SJCRH30 (cell line): ENCODE data around the gene PRLR. TPM values are rescaled to one million over a fixed set of nuclear protein-coding genes. Genes with fewer than 3 reads are reported as not detected.

Experiments
- DNase-seq, 2 experiments: peaks; one replicate each; pipeline ENCODE4 v3.0.0-alpha.2; 2015 to 2020
- H3K27ac ChIP-seq: fragments of 250-450 bp; sonication (Bioruptor Pico); 2 replicates; pipeline ENCODE4 v1.5.1; 2020; ENCODE audit warnings: mild to moderate bottlenecking, moderate library complexity
- H3K27me3 ChIP-seq: fragments of 250-450 bp; sonication (Bioruptor Pico); 2 replicates; pipeline ENCODE4 v1.5.1; 2020; ENCODE audit warnings: mild to moderate bottlenecking, moderate library complexity
- H3K36me3 ChIP-seq: fragments of 250-450 bp; sonication (Bioruptor Pico); 2 replicates; pipeline ENCODE4 v1.5.1; 2020; ENCODE audit warnings: mild to moderate bottlenecking, moderate library complexity
- H3K4me1 ChIP-seq: fragments of 250-450 bp; sonication (Bioruptor Pico); 2 replicates; pipeline ENCODE4 v1.5.1; 2020; ENCODE audit warnings: mild to moderate bottlenecking, moderate library complexity
- H3K4me3 ChIP-seq: fragments of 250-450 bp; sonication (Bioruptor Pico); 2 replicates; pipeline ENCODE4 v1.5.1; 2020; ENCODE audit warnings: mild to moderate bottlenecking, moderate library complexity
- H3K9me3 ChIP-seq: fragments of 250-450 bp; sonication (Bioruptor Pico); replicated peaks from 2 replicates; pipeline ENCODE4 v1.5.1; 2020; ENCODE audit warnings: mild to moderate bottlenecking, moderate library complexity
- total RNA-seq: library from RNA; depleted of rRNA; stranded (reverse); fragments of >200 nt; shearing (Covaris generic); gene quantifications from 2 replicates; pipeline ENCODE4 v1.2.3, GENCODE V29; 2014

The PRLR gene
- total RNA-seq, 1 experiment from 2014 or later: not detected

DNA sequence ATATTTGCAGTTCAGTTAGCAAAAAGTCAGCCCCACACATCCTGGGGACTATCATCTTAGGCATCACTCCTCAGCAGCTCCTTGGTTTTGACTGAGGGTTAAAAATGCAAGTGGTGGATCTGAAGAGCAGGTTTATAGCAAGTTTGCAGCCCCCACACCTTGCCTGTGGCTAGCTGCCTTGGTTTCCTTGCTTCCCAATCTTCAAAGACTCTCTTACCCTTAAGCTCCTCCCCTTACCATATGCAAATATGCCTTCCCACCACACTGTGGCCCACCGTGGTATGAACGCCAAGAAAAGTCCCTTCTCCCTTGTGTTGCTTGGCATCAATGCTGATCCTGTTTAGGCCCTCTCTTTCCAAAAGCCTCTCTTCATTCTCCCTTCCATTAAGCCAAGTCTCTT is 137.6 kb downstream of the PRLR start:
- no peak overlapping the region for H3K4me3 ChIP-seq
- H3K4me1 ChIP-seq: no peaks in the 10 kb centered on the region
- no peaks in the 10 kb centered on the region for H3K36me3 ChIP-seq
- H3K9me3 ChIP-seq: no peaks in the 10 kb centered on the region
- H3K27ac ChIP-seq: no peak overlapping the region
- DNase-seq: no peak
- no peaks in the 10 kb centered on the region; the same call in 1 of the 2 replicates for H3K27me3 ChIP-seq

DNA sequence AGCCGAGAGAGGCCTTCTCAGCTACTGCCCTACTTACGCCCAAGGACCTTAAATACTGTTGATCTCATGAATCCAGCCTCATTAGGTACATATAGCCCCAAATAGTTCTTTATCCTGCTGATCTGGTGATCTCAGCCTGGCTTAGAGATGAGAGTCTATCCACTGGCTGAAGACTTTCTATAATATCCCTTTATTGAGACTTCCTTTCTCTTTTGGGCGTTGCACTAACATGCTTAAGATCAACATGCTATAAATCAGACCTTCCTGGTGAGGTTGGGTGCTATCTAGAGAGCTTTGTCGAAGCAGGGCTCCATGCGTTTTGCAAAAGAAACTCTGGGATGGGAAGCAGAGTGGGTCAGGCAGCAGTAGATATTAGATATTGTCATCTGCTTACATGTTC is 138.6 kb downstream of the PRLR start:
- DNase-seq: no peak
- no peak overlapping the region for H3K27ac ChIP-seq
- no peaks in the 10 kb centered on the region; the same call in 1 of the 2 replicates for H3K27me3 ChIP-seq
- H3K36me3 ChIP-seq: no peaks in the 10 kb centered on the region
- no peak overlapping the region for H3K4me3 ChIP-seq
- H3K9me3 ChIP-seq: no peaks in the 10 kb centered on the region
- H3K4me1 ChIP-seq: no peaks in the 10 kb centered on the region

DNA sequence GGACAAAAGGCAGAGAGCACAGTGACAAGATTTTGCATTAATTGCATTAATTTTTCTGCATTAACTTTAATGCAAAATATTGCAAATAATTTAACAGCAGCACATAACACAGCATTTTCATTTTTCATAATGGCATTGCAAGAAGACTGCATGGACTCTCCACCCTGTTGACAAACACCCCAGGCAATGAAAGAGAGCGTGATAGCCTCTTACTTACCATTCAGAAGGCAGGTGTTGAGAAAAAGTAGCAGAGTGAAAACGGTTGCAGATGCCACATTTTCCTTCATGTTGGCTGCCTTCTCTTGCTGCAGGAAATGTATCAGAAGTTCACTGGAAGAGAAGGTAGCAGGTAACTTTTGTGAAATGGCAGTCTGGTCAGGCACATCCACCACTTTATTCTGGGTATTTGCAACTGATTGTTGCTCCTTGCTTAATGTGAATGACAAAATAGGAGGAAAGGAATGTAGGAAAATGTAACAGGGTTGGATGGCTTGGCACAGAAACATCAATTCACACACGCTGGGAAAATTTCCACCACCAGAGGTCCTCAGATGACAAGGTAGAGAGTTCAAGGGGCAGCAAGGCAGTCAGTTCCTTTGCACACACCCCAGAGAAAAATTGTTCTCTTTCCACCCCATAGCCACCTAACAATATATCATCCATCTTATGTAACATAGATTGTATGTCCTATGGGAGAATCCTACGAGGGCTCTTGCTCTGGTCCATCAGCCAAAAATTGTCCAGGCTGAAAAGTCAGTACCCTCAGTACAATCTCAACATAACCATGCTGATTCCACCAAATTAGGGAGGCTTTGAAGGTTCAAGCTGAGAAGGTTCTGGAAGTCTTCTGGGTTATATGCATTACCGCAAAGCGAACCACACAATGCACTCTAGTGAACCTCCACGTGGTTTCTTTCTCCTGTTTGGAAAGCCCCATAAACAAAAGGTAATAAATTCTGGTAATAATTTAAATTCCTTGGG is 140.7 kb downstream of the PRLR start:
- Histone ChIP-seq H3K27me3 (no peaks in the 10 kb centered on the region), H3K4me1 (no peaks in the 10 kb centered on the region), H3K36me3 (no peaks in the 10 kb centered on the region), H3K9me3 (no peaks in the 10 kb centered on the region; the same call in 1 of the 2 replicates), H3K4me3 (no peak overlapping the region), H3K27ac (no peak overlapping the region)
- DNase-seq: peak; percentile 49 to 77

DNA sequence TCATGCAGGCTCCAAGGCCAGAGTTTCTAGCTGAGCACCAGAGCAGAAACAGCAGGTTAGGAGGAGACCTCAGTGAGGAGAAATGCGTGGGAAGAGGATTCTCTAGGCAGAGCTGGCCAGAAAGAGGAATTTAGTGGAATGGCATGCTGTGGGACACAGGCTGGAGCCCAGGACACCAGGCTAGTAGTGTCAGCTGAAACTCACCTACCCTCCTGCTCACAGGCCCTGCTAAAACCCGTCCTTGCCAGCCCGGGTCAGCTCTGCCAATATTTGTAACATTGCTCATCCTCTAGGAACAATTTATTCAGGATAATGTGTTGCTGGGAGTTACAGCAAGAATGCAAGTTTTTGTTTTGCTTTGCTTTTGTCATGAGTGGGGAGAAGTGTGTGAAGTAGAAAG is 142.3 kb downstream of the PRLR start:
- H3K27ac ChIP-seq: no peak overlapping the region
- H3K27me3 ChIP-seq: no peaks in the 10 kb centered on the region
- no peak overlapping the region for H3K4me3 ChIP-seq
- no peaks in the 10 kb centered on the region for H3K4me1 ChIP-seq
- no peaks in the 10 kb centered on the region; the same call in 1 of the 2 replicates for H3K9me3 ChIP-seq
- DNase-seq: no peak
- H3K36me3 ChIP-seq: no peaks in the 10 kb centered on the region

DNA sequence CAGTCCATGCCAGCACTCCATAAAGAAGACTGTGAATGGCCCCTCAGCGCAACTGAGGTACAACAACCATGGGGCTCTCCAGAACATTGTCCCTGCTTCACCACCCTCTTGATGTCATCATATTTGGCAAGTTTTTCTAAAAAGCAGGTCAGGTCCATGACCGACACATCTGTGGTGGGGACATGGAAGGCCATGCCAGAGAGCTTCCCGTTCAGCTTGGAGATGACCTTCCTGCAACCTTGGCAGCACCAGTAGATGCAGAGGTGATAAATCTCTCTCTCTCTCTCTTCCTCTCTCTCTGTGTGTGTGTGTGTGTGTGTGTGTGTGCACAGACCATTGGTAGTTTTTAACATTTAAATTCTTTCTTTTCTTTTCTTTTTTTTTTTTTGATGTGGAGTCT is 147.1 kb downstream of the PRLR start:
- no peaks in the 10 kb centered on the region for H3K36me3 ChIP-seq
- no peak for DNase-seq
- no peak overlapping the region for H3K4me3 ChIP-seq
- no peaks in the 10 kb centered on the region; the same call in 1 of the 2 replicates for H3K9me3 ChIP-seq
- H3K27me3 ChIP-seq: no peaks in the 10 kb centered on the region; the same call in 1 of the 2 replicates
- no peak overlapping the region for H3K27ac ChIP-seq
- no peaks in the 10 kb centered on the region for H3K4me1 ChIP-seq

DNA sequence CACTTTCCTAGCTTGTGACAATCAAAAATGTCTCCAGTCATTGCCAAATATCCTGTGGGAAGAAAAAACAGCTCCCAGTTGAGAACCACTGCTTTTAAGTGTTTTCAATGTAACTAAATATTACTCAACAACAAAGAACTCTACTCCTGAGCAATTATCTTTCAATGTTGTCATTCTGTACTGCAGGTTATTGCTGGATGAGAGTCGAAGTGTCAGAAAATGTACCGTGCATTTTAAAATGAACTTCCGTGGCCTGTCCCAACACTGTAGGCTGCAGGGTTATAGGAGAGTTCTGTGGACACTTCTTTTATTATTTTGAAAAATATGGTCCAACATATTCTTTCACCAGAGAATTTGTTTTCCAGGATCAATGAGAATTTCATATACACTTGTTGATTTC is 147.8 kb downstream of the PRLR start:
- H3K9me3 ChIP-seq: no peaks in the 10 kb centered on the region; the same call in 1 of the 2 replicates
- H3K4me1 ChIP-seq: no peaks in the 10 kb centered on the region
- no peaks in the 10 kb centered on the region; the same call in 1 of the 2 replicates for H3K27me3 ChIP-seq
- no peak overlapping the region for H3K4me3 ChIP-seq
- no peak overlapping the region for H3K27ac ChIP-seq
- no peak for DNase-seq
- no peaks in the 10 kb centered on the region for H3K36me3 ChIP-seq

DNA sequence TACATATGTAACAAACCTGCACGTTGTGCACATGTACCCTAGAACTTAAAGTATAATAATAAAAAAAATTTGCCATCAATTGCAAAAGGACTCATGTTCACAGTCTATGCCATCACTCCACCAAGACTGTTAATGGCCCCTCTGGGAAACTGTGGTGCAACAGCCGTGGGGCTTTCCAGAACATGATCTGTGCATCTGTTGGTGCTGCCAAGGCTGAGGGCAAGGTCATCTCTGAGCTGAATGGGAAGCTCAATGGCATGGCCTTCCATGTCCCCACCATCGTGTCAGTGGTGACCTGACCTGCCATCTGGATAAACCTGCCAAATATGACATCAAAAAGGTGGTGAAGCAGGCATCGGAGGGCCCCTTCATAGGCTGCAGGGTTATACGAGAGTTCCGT is 149.2 kb downstream of the PRLR start:
- Histone ChIP-seq H3K9me3 (no peaks in the 10 kb centered on the region; the same call in 1 of the 2 replicates), H3K36me3 (no peaks in the 10 kb centered on the region), H3K4me1 (no peaks in the 10 kb centered on the region), H3K27me3 (no peaks in the 10 kb centered on the region; the same call in 1 of the 2 replicates), H3K27ac (no peak overlapping the region), H3K4me3 (no peak overlapping the region)
- no peak for DNase-seq

DNA sequence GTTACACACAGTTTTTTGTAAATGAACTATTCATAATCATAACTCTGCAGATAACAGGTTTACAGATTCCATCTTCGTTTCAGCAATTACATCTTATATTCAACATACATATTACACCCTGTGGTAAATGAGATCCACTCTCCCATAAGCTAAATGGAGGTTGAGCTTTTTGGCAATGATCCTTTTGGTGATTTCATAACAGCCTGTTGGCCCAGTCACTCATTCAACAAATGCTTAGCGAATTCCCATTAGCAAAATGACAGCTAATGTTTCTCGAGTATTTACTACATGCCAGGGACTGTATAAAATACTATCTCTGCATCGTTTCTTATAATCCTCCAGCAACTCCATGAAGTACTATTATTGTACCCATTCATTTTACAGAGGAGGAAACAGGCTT is 157.1 kb downstream of the PRLR start:
- Histone ChIP-seq H3K4me1 (peaks cover 3% of the 10 kb centered on the region; the same call in 1 of the 2 replicates), H3K36me3 (no peaks in the 10 kb centered on the region), H3K9me3 (no peaks in the 10 kb centered on the region), H3K27ac (no peak overlapping the region), H3K4me3 (no peak overlapping the region), H3K27me3 (no peaks in the 10 kb centered on the region)
- DNase-seq: no peak

DNA sequence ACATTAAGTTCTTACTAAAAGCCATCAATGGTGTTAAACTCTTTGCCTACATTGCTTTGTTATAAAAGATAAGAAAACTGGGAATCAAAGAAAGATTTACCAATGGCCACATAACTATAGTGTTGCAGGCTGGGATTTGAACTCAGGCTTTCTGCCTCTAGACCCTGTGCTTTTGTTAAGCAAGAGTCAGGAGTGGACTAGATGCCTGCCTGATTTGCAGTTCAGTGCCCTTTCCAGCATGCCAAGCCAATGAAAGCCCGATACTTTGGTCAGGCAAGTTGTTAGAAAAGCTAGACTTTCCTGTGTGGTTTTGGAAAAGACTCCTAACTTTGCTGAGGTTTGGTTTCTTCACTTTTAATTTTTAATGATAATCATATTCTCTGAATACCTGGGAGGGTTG is 161.1 kb downstream of the PRLR start:
- Histone ChIP-seq H3K4me1 (peaks cover 3% of the 10 kb centered on the region; the same call in 1 of the 2 replicates), H3K4me3 (no peak overlapping the region), H3K36me3 (no peaks in the 10 kb centered on the region), H3K9me3 (no peaks in the 10 kb centered on the region), H3K27me3 (peaks cover under 1% of the 10 kb centered on the region; the same call in 1 of the 2 replicates), H3K27ac (no peak overlapping the region)
- DNase-seq: no peak

DNA sequence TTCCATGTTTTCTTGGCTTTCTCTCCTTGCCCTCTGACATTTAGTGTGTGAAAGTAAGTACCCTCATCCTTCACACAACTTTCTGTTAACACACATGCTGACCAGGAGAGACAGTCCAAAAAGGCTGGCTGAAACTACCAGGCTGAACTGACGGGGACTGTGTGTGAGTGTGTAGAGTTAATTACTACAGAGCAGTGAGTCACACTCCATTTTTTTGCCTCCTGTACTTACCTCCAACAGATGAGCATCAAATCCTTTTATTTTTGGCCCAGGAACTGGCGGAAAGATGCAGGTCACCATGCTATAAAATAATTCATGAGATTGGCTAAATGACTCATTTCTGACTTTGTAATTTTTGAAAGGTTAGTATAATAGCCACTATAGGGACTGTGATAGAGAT is 162.3 kb downstream of the PRLR start:
- Histone ChIP-seq H3K36me3 (no peaks in the 10 kb centered on the region), H3K27me3 (peaks cover 2% of the 10 kb centered on the region; the same call in 1 of the 2 replicates), H3K4me1 (peaks cover under 1% of the 10 kb centered on the region; the same call in 1 of the 2 replicates), H3K27ac (no peak overlapping the region), H3K4me3 (no peak overlapping the region), H3K9me3 (no peaks in the 10 kb centered on the region)
- no peak for DNase-seq

DNA sequence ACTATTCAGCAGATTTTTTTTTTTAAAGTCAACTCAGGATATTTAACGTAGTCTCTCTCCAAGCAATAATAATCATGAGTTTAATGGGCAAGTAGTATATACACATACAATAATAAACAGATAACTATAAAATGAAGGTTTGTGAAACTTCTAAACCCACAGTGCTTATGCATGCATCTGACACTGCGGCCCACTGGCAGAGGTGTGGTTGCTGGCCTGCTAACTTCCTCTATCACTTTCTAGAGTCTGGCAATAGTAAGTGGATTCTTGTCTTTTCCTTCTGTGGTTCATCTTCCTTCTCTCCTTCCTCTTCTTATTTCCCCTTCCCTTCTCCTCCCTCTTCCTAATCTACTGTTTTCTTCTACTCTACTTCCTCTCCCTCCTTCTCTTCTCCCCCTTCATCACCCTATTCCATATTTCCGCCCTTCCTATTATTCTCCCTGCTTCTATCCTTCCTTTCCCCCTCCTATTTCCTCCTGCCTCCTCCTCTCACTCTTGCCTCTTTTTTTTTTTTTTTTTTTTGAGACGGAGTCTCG is 164.0 kb downstream of the PRLR start:
- no peak overlapping the region for H3K4me3 ChIP-seq
- DNase-seq: no peak

DNA sequence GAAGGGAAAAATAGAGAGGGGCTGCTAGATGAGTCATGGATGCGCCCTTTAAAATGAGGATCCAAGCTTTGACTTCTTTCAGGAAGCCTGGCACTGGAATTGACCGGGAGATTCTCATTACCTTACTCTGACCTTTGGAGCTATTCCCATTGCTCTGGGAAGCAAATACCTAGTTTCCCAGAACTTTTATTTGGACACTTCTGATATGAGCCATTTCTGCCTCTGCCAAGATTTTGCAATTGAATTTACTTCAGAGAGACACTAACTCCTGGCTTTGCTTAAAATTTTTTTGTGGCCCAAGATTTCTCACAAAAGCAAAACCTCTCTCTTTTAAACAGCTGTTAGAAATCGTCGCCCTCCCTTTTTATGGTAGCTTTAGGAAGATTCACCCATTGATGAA is 166.9 kb downstream of the PRLR start:
- no peaks in the 10 kb centered on the region for H3K36me3 ChIP-seq
- peaks cover 2% of the 10 kb centered on the region; the same call in 1 of the 2 replicates for H3K27me3 ChIP-seq
- H3K4me1 ChIP-seq: peaks cover 7% of the 10 kb centered on the region
- H3K4me3 ChIP-seq: no peak overlapping the region
- no peaks in the 10 kb centered on the region for H3K9me3 ChIP-seq
- no peak overlapping the region for H3K27ac ChIP-seq
- no peak for DNase-seq

More for the DNA sequence above, 164.0 kb downstream of the PRLR start:
- H3K36me3 ChIP-seq: no peaks in the 10 kb centered on the region
- H3K9me3 ChIP-seq: no peaks in the 10 kb centered on the region
- H3K4me1 ChIP-seq: peaks cover 7% of the 10 kb centered on the region
- H3K27ac ChIP-seq: no peak overlapping the region
- H3K27me3 ChIP-seq: peaks cover 2% of the 10 kb centered on the region; the same call in 1 of the 2 replicates

DNA sequence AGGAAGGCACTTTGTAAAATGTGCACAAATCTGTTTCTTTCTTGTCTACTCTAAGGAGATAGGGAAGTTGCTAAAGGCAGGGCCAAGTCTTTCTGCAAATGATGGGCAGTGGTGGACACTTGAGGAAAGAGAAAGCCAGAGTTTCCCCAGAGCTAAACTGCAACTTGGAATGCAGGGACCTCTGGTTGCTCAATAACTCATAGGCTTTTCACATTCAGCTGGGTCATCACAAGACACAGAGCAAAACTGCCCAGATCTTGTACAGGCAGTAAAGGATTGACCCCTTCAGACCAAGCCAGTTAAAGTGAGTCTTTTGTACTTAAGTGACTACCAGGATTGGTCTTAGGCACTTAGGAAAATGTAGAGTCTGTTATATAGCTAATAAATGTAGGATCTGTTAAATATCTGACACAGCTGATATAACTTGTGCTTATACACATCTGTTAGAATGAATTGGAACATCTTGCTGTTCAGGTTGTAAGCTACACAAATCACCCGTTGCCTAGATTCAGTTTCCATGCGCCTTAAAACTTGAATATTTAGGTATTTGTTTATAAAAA is 169.0 kb downstream of the PRLR start:
- Histone ChIP-seq H3K9me3 (no peaks in the 10 kb centered on the region), H3K27ac (no peak overlapping the region), H3K27me3 (peaks cover 2% of the 10 kb centered on the region; the same call in 1 of the 2 replicates), H3K4me3 (no peak overlapping the region), H3K36me3 (no peaks in the 10 kb centered on the region), H3K4me1 (peaks cover 7% of the 10 kb centered on the region)
- no peak for DNase-seq

DNA sequence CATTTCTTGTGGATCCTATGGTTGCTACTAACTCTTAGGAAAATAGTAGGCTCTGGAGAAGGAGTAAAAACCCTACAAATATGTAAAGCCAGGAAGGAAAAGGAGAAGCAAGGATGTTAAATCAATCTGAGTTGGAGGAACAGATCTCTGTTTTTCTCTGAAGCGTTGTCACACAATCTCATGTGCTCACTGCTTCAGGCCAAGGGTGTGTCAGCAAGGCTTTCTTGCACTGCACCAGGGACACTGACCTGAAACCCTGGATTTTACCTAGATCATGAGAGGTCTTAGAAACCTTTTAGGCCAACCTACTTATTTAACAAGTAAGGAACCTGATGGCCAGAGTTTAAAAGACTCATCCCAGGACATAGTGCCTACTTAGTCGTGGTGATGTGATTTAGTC is 170.1 kb downstream of the PRLR start:
- Histone ChIP-seq H3K4me1 (peaks cover 7% of the 10 kb centered on the region), H3K27me3 (peaks cover 2% of the 10 kb centered on the region; the same call in 1 of the 2 replicates), H3K4me3 (no peak overlapping the region), H3K9me3 (no peaks in the 10 kb centered on the region), H3K36me3 (no peaks in the 10 kb centered on the region), H3K27ac (no peak overlapping the region)
- no peak for DNase-seq

DNA sequence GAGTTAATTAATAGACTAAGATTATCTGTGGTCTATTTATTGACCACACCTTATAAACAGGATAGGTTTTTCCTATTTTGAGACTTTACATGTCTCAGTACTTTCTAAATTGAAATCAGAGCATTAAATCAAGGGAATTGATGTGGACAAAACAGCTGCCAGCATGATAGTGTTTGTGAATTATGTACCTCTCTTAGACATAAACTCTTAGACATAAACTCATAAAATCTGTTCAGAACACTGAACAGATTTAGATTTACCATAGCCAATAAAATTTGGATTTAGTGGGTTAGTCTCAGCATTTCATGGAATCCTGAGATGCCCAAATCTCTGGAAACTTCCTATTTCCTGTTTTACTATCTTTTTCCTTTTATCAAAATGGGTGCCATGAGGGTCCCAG is 171.0 kb downstream of the PRLR start:
- H3K4me1 ChIP-seq: peaks cover 7% of the 10 kb centered on the region
- no peak overlapping the region for H3K27ac ChIP-seq
- no peak for DNase-seq
- H3K36me3 ChIP-seq: no peaks in the 10 kb centered on the region
- no peak overlapping the region for H3K4me3 ChIP-seq
- peaks cover 2% of the 10 kb centered on the region; the same call in 1 of the 2 replicates for H3K27me3 ChIP-seq
- no peaks in the 10 kb centered on the region for H3K9me3 ChIP-seq
